ENCODE results near the gene THAP2.
"Not testable (repeated sequence)": the region's sequence is repeated elsewhere in the genome, so short reads cannot be mapped to it uniquely, and the experiment has no call there.

The THAP2 gene

DNA sequence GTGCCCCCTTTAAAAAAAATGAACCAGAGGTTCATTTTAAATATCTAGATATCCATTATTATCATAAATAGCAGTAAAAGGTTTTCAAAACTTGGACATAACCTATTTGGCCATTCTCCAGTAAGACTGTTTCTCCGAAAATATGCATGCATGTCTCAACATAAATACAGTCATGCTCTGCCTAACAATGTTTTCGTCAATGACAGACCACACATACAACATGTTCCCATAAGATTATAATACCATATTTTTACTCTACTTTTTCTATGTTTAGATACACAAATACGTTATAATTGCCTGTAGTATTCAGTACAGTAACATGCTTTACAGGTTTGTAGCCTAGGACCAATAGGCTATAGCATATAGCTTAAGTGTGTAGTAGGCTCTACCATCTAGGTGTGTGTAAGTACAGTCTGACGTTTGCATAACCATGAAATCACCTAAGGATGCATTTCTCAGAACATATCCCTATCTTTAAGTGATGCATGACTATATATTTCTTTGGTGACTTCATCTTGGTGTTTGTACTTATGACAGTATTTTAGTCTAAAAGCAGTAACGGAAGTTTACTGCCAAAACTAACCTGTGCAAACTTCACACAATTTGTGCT is 25.0 kb downstream of the THAP2 start:
- Histone ChIP-seq H3K4me1 (ENCODE audit: insufficient read depth, low read length, poor library complexity, severe bottlenecking) (peaks cover 50% of the 10 kb centered on the region), H3K9me3 (ENCODE audit: insufficient read depth, low read depth, low read length) (no peaks in the 10 kb centered on the region), H2AFZ (ENCODE audit: low read length) (no peak overlapping the region), H3F3A (ENCODE audit: low read depth) (no peaks in the 10 kb centered on the region), H3K36me3 (ENCODE audit: insufficient read depth, low read length) (no peaks in the 10 kb centered on the region), H3K9ac (ENCODE audit: low read depth, low read length, poor library complexity, severe bottlenecking) (peak overlapping the region; percentile 81), H4K20me1 (ENCODE audit: insufficient read depth, low read length, poor library complexity, severe bottlenecking) (no peaks in the 10 kb centered on the region), H3K79me2 (ENCODE audit: insufficient read depth, low read length) (peaks cover 31% of the 10 kb centered on the region), H3K4me3 (ENCODE audit: low read length, poor library complexity, severe bottlenecking) (peak overlapping the region; percentile 96), H3K4me2 (ENCODE audit: low read depth, low read length, poor library complexity, severe bottlenecking) (peak overlapping the region; percentile 80), H3K9me2 (replicated peaks; ENCODE audit: low read depth, low read length) (no peaks in the 10 kb centered on the region), H3K27me3 (ENCODE audit: insufficient read depth, low read length, poor library complexity, severe bottlenecking) (no peaks in the 10 kb centered on the region)
- TF ChIP-seq EZH2phosphoT487 (IDR thresholded peaks at IDR 0.05; ENCODE audit: borderline replicate concordance) (no peak), CTCF (conservative IDR thresholded peaks at IDR 0.05; ENCODE audit: low read length) (no peak)

- no peaks in the 10 kb centered on the region for H3F3A ChIP-seq (ENCODE audit: low read depth)
- TF ChIP-seq CTCF (conservative IDR thresholded peaks at IDR 0.05; ENCODE audit: low read length) (no peak), EZH2phosphoT487 (IDR thresholded peaks at IDR 0.05; ENCODE audit: borderline replicate concordance) (no peak)
- H3K79me2 ChIP-seq (ENCODE audit: insufficient read depth, low read length): peaks cover 28% of the 10 kb centered on the region
- no peak overlapping the region for H3K9ac ChIP-seq (ENCODE audit: low read depth, low read length, poor library complexity, severe bottlenecking)
- H3K4me1 ChIP-seq (ENCODE audit: insufficient read depth, low read length, poor library complexity, severe bottlenecking): peaks cover 54% of the 10 kb centered on the region
- no peaks in the 10 kb centered on the region for H3K36me3 ChIP-seq (ENCODE audit: insufficient read depth, low read length)
- H4K20me1 ChIP-seq (ENCODE audit: insufficient read depth, low read length, poor library complexity, severe bottlenecking): no peaks in the 10 kb centered on the region
- H3K9me3 ChIP-seq (ENCODE audit: insufficient read depth, low read depth, low read length): no peaks in the 10 kb centered on the region
- no peak overlapping the region for H3K4me3 ChIP-seq (ENCODE audit: low read length, poor library complexity, severe bottlenecking)
- H2AFZ ChIP-seq (ENCODE audit: low read length): no peak overlapping the region
- H3K4me2 ChIP-seq (ENCODE audit: low read depth, low read length, poor library complexity, severe bottlenecking): peak overlapping the region; percentile 80
- no peaks in the 10 kb centered on the region for H3K9me2 ChIP-seq (replicated peaks; ENCODE audit: low read depth, low read length)
- H3K27me3 ChIP-seq (ENCODE audit: insufficient read depth, low read length, poor library complexity, severe bottlenecking): no peaks in the 10 kb centered on the region
Measured at GRCh38 chr12:71691504-71692129, 27.5 kb downstream of the THAP2 start.

DNA sequence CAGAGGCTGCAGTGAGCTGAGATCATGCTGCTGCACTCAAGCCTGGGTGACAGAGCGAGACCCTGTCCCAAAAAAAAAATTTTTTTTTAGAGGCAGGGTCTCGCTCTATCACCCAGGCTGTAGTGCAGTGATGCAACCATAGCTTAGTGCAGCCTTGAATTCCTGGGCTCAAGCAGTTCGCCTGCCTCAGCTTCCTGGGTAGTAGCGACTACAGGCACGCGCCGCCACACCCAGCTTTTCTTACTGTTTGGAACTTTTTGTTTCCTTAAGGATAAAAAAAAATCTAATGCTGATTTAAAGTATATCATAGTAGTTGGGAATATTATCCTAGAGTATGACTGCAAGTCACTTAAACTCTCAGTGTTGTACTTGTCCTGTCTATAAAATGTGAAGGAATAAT is 29.0 kb downstream of the THAP2 start:
- TF ChIP-seq EZH2phosphoT487 (IDR thresholded peaks at IDR 0.05; ENCODE audit: borderline replicate concordance) (no peak), CTCF (conservative IDR thresholded peaks at IDR 0.05; ENCODE audit: low read length) (no peak)
- H3K4me1 ChIP-seq (ENCODE audit: insufficient read depth, low read length, poor library complexity, severe bottlenecking): peaks cover 41% of the 10 kb centered on the region
- H3K9me3 ChIP-seq (ENCODE audit: insufficient read depth, low read depth, low read length): no peaks in the 10 kb centered on the region
- no peak overlapping the region for H2AFZ ChIP-seq (ENCODE audit: low read length)
- no peaks in the 10 kb centered on the region for H3K27me3 ChIP-seq (ENCODE audit: insufficient read depth, low read length, poor library complexity, severe bottlenecking)
- H3K9me2 ChIP-seq (replicated peaks; ENCODE audit: low read depth, low read length): no peaks in the 10 kb centered on the region
- no peaks in the 10 kb centered on the region for H4K20me1 ChIP-seq (ENCODE audit: insufficient read depth, low read length, poor library complexity, severe bottlenecking)
- peaks cover 13% of the 10 kb centered on the region for H3K79me2 ChIP-seq (ENCODE audit: insufficient read depth, low read length)
- no peak overlapping the region for H3K9ac ChIP-seq (ENCODE audit: low read depth, low read length, poor library complexity, severe bottlenecking)
- H3F3A ChIP-seq (ENCODE audit: low read depth): no peaks in the 10 kb centered on the region
- no peak overlapping the region for H3K4me3 ChIP-seq (ENCODE audit: low read length, poor library complexity, severe bottlenecking)
- peak overlapping the region; percentile 1 for H3K4me2 ChIP-seq (ENCODE audit: low read depth, low read length, poor library complexity, severe bottlenecking)
- peaks cover 14% of the 10 kb centered on the region for H3K36me3 ChIP-seq (ENCODE audit: insufficient read depth, low read length)

DNA sequence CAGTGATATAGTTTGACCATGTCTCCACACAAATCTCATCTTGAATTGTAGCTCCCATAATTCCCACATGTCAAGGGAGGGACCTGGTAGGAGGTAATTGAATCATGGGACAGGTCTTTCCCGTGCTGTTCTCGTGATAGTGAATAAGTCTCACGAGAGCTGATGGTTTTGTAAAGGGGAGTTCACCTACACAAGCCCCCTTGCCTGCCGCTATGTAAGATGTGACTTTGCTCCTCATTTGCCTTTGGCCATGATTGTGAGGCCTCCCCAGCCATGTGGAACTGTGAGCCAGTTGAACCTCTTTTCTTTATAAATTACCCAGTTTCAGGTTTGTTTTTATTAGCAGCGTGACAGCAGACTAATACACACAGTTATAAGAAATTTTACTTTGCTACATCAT is 29.6 kb downstream of the THAP2 start:
- peaks cover 18% of the 10 kb centered on the region for H3K36me3 ChIP-seq (ENCODE audit: insufficient read depth, low read length)
- H3K4me1 ChIP-seq (ENCODE audit: insufficient read depth, low read length, poor library complexity, severe bottlenecking): peaks cover 37% of the 10 kb centered on the region
- not testable (repeated sequence) for H3F3A ChIP-seq (ENCODE audit: low read depth); H3K9me2 ChIP-seq (replicated peaks; ENCODE audit: low read depth, low read length); H3K27me3 ChIP-seq (ENCODE audit: insufficient read depth, low read length, poor library complexity, severe bottlenecking); H3K9me3 ChIP-seq (ENCODE audit: insufficient read depth, low read depth, low read length); H3K4me3 ChIP-seq (ENCODE audit: low read length, poor library complexity, severe bottlenecking); H3K79me2 ChIP-seq (ENCODE audit: insufficient read depth, low read length); H2AFZ ChIP-seq (ENCODE audit: low read length); H4K20me1 ChIP-seq (ENCODE audit: insufficient read depth, low read length, poor library complexity, severe bottlenecking); H3K9ac ChIP-seq (ENCODE audit: low read depth, low read length, poor library complexity, severe bottlenecking)
- peak overlapping the region; percentile 1 for H3K4me2 ChIP-seq (ENCODE audit: low read depth, low read length, poor library complexity, severe bottlenecking)

Data from Loucy (cell line).